ENCODE results near the gene STK38L.
A peak's percentile ranks its signal among the peaks of the same experiment; 100 is the strongest.

Gene STK38L

DNA sequence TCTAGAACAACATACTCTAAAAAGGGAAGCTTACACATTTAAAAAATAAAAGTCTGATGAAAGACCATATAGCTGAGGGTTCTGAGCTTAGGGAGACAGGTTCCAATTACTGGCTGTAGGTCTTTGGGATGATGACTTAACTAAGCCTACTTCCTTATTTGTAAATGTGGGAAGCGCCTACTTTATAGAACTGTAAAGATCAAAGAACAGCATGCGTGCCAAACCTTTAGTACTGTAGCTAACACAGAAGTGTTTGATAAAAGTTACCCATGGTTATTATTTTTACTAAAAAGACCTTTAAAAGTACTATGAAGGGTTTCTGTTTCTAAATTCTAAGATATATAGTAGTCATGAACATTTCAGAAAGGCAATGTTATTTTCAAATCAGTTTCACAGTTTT is 35.7 kb downstream of the STK38L start:
- Histone ChIP-seq H3K9me3 (no peaks in the 10 kb centered on the region), H3K36me3 (peaks cover 6% of the 10 kb centered on the region), H3K27me3 (no peaks in the 10 kb centered on the region), H3K27ac (peak overlapping the region; percentile 29), H3K4me3 (ENCODE audit: low read depth in 1 of 2, low read length in 1 of 2) (no peak overlapping the region), H3K4me1 (ENCODE audit: control insufficient read depth in 1 of 2, insufficient read depth in 1 of 2, low read depth in 1 of 2, low read length in 1 of 2) (peaks cover 5 to 8% of the 10 kb centered on the region in 2 experiments)
- TF ChIP-seq, protein P1, sequence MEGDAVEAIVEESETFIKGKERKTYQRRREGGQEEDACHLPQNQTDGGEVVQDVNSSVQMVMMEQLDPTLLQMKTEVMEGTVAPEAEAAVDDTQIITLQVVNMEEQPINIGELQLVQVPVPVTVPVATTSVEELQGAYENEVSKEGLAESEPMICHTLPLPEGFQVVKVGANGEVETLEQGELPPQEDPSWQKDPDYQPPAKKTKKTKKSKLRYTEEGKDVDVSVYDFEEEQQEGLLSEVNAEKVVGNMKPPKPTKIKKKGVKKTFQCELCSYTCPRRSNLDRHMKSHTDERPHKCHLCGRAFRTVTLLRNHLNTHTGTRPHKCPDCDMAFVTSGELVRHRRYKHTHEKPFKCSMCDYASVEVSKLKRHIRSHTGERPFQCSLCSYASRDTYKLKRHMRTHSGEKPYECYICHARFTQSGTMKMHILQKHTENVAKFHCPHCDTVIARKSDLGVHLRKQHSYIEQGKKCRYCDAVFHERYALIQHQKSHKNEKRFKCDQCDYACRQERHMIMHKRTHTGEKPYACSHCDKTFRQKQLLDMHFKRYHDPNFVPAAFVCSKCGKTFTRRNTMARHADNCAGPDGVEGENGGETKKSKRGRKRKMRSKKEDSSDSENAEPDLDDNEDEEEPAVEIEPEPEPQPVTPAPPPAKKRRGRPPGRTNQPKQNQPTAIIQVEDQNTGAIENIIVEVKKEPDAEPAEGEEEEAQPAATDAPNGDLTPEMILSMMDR (IDR thresholded peaks at IDR 0.05) = no peak

DNA sequence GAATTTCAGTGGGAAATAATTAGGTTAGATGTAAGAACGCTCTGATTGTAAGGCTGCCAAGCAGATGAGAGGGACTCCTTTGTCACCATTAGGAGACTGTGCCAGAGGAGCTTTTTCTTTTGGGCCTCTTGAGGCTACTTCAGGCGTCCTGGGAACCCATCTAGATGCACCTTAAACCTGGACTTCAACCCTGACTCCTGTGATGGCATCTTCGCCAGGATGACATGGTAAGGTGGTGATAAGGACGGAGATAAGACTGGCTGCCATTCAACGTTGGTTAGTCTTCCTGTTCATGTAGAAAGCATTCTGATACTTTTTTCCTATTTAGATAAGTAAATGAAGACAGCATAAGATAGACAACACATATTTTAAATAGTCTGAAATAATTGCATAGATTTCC is 36.3 kb downstream of the STK38L start:
- TF ChIP-seq, protein P1 (IDR thresholded peaks at IDR 0.05) = no peak
- no peaks in the 10 kb centered on the region for H3K9me3 ChIP-seq
- peaks cover 5 to 8% of the 10 kb centered on the region in 2 experiments for H3K4me1 ChIP-seq (ENCODE audit: control insufficient read depth in 1 of 2, insufficient read depth in 1 of 2, low read depth in 1 of 2, low read length in 1 of 2)
- peak overlapping the region; percentile 29 for H3K27ac ChIP-seq
- no peaks in the 10 kb centered on the region for H3K27me3 ChIP-seq
- peaks cover 6% of the 10 kb centered on the region for H3K36me3 ChIP-seq
- H3K4me3 ChIP-seq (ENCODE audit: low read depth in 1 of 2, low read length in 1 of 2) = no peak overlapping the region

DNA sequence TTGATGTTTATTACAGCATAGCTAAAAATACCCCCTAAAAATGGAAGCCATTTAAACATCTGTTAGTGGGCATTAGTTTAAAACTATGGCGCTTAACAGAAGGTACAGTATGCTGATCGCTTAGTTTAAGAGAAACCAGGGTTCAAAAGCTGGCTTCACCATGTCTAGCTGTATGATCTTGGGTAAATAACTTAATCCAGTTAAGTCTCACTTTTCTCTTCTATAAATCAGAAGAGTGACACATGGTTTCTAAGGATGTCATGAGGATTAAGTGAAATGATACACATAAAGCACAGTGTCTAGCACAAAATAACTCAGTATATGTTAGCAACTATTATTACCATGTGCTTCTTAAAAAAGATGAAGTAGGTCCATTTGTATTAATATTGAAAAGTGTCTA is 38.7 kb downstream of the STK38L start:
- Histone ChIP-seq H3K36me3 (peaks cover 6% of the 10 kb centered on the region), H3K27me3 (no peaks in the 10 kb centered on the region), H3K4me3 (ENCODE audit: low read depth in 1 of 2, low read length in 1 of 2) (no peak overlapping the region), H3K4me1 (ENCODE audit: control insufficient read depth in 1 of 2, insufficient read depth in 1 of 2, low read depth in 1 of 2, low read length in 1 of 2) (peaks cover 5 to 8% of the 10 kb centered on the region in 2 experiments), H3K27ac (no peak overlapping the region), H3K9me3 (no peaks in the 10 kb centered on the region)
- TF ChIP-seq, protein P1 (IDR thresholded peaks at IDR 0.05) = no peak

DNA sequence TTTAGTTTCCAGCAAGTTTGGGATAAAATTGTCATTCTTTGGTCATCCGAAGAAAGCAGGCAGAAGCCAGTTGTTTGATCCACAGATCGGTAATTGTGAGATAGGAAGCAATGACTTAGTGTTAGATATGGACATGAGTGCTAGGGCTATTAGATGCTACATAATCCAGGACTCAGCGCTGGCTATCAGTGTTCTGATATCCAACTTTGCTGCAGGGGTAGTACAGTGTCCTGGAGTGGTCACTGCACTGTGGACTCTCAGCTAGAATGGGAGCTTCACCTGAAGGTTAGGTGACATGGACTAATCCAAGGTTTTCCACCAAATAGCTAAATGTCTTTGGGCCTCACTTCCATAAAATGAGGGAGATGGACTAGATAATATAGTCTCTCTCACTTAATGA is 39.9 kb downstream of the STK38L start:
- H3K27me3 ChIP-seq = no peaks in the 10 kb centered on the region
- peaks cover 6% of the 10 kb centered on the region for H3K36me3 ChIP-seq
- TF ChIP-seq, protein P1 (IDR thresholded peaks at IDR 0.05) = no peak
- H3K9me3 ChIP-seq = no peaks in the 10 kb centered on the region
- peaks cover 5 to 8% of the 10 kb centered on the region in 2 experiments for H3K4me1 ChIP-seq (ENCODE audit: control insufficient read depth in 1 of 2, insufficient read depth in 1 of 2, low read depth in 1 of 2, low read length in 1 of 2)
- H3K4me3 ChIP-seq (ENCODE audit: low read depth in 1 of 2, low read length in 1 of 2) = no peak overlapping the region
- H3K27ac ChIP-seq = no peak overlapping the region

DNA sequence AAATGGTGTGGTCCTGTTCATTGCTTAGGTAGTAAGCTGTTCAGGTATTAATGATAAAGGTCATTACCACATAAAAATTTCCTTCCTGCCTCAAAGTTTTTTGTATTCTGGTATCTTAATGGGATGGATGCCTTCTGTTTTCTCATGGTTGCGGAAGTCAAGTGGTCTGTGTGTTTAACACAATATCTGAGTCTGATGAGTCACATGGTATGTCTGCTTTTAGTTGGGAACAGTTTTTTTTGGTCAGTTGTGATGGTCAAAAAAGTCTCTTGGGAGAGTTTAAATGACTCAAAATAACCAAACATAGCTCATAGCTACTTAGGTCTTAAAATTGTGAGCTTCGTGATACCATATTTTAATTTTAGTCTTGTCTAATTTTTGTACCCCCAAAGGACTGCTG is 40.7 kb downstream of the STK38L start:
- peaks cover 3 to 7% of the 10 kb centered on the region in 2 experiments for H3K4me1 ChIP-seq (ENCODE audit: control insufficient read depth in 1 of 2, insufficient read depth in 1 of 2, low read depth in 1 of 2, low read length in 1 of 2)
- no peak overlapping the region for H3K4me3 ChIP-seq (ENCODE audit: low read depth in 1 of 2, low read length in 1 of 2)
- H3K9me3 ChIP-seq = no peaks in the 10 kb centered on the region
- H3K27me3 ChIP-seq = no peaks in the 10 kb centered on the region
- H3K27ac ChIP-seq = no peak overlapping the region
- TF ChIP-seq, protein P1 (IDR thresholded peaks at IDR 0.05) = no peak
- H3K36me3 ChIP-seq = peaks cover 6% of the 10 kb centered on the region

DNA sequence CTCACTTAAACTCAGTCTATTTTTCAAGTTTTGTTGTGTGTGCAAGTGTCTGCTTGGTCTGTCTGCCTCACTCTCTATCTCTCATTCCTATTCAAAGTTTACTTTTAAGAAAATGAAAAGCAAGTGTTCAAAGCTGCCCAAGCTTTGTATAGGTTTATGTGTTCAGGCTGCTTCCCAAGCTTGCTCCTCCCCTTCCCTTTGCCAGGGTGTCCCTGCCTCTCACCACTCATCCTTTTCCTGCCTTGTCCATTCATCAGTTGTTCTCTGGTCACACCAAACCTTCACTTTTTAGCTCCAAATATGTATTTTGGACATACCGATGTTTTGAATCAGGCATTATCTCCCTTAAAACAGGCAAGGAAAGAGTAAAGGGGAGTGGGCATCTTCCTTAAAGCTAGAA is 41.3 kb downstream of the STK38L start:
- Histone ChIP-seq H3K36me3 (peaks cover 6% of the 10 kb centered on the region), H3K4me3 (ENCODE audit: low read depth in 1 of 2, low read length in 1 of 2) (no peak overlapping the region), H3K27ac (no peak overlapping the region), H3K9me3 (no peaks in the 10 kb centered on the region), H3K27me3 (no peaks in the 10 kb centered on the region), H3K4me1 (ENCODE audit: control insufficient read depth in 1 of 2, insufficient read depth in 1 of 2, low read depth in 1 of 2, low read length in 1 of 2) (peaks cover 0 to under 1% of the 10 kb centered on the region in 2 experiments)
- TF ChIP-seq, protein P1 (IDR thresholded peaks at IDR 0.05) = no peak

All from neutrophil (primary cell).